A673 (cell line): ENCODE measurements around the gene CMTM8.

Experiments used
- CTCF ChIP-seq: fragments of 300-800, 200-600 bp; sonication (generic); conservative IDR thresholded peaks from 2 replicates; pipeline ENCODE4 v1.5.1; 2017; ENCODE audit warnings: low read depth, mild to moderate bottlenecking, antibody characterized with exemption, low read length, moderate library complexity, mixed read lengths
- EZH2 ChIP-seq: fragments of 200-600 bp; sonication (generic); IDR thresholded peaks from 2 replicates; pipeline ENCODE4 v1.6.1; 2017; ENCODE audit warnings: borderline replicate concordance, low read depth, mild to moderate bottlenecking, mixed read lengths, antibody characterized with exemption, low read length; ENCODE audit not compliant: poor library complexity, severe bottlenecking

- TF ChIP-seq CTCF (no peak), EZH2 (no peak)
Measured at GRCh38 chr3:32197991-32198390, 40.5 kb upstream of the CMTM8 start.
